BE2C (cell line): ENCODE results near the gene ACTR2.

Source experiments
- DNase-seq: peaks from one replicate; pipeline ENCODE4 v3.0.0-alpha.2; 2020
- H3K27me3 ChIP-seq: fragments of 250-450 bp; sonication (Bioruptor Pico); 2 replicates; pipeline ENCODE4 v1.5.1; 2020; ENCODE audit warnings: mild to moderate bottlenecking
- H3K36me3 ChIP-seq: fragments of 250-450 bp; sonication (Bioruptor Pico); 2 replicates; pipeline ENCODE4 v1.5.1; 2020; ENCODE audit warnings: mild to moderate bottlenecking
- H3K4me1 ChIP-seq: fragments of 250-450 bp; sonication (Bioruptor Pico); 2 replicates; pipeline ENCODE4 v1.5.1; 2020
- H3K4me3 ChIP-seq: 2 replicates; pipeline ENCODE4 v1.5.1; 2011; ENCODE audit warnings: low read depth, low read length
- H3K9me3 ChIP-seq: fragments of 250-450 bp; sonication (Bioruptor Pico); 2 replicates; pipeline ENCODE4 v1.5.1; 2020
- CTCF ChIP-seq: IDR thresholded peaks from 2 replicates; pipeline ENCODE4 v1.5.1; 2012; ENCODE audit warnings: mild to moderate bottlenecking, low read depth, low read length

The ACTR2 gene

GRCh38 chr2:65319072-65319673, 91.5 kb downstream of the ACTR2 start:
- Histone ChIP-seq H3K36me3 (peaks cover 5% of the 10 kb centered on the region; the same call in 1 of the 2 replicates), H3K4me3 (no peak overlapping the region), H3K9me3 (no peaks in the 10 kb centered on the region), H3K27me3 (no peaks in the 10 kb centered on the region), H3K4me1 (no peaks in the 10 kb centered on the region)
- no peak for TF ChIP-seq CTCF
- DNase-seq, result no peak

GRCh38 chr2:65319674-65320041, 92.0 kb downstream of the ACTR2 start:
- H3K9me3 ChIP-seq, result no peaks in the 10 kb centered on the region
- DNase-seq, result no peak

GRCh38 chr2:65320042-65320725, 92.6 kb downstream of the ACTR2 start:
- no peaks in the 10 kb centered on the region for H3K27me3 ChIP-seq
- no peak overlapping the region for H3K4me3 ChIP-seq
- peaks cover 4% of the 10 kb centered on the region; the same call in 1 of the 2 replicates for H3K36me3 ChIP-seq
- TF ChIP-seq CTCF, result no peak
- no peak for DNase-seq
- no peaks in the 10 kb centered on the region for H3K4me1 ChIP-seq
- no peaks in the 10 kb centered on the region for H3K9me3 ChIP-seq

More at GRCh38 chr2:65319674-65320041, 92.0 kb downstream of the ACTR2 start:
- H3K27me3 ChIP-seq, result no peaks in the 10 kb centered on the region
- no peaks in the 10 kb centered on the region for H3K4me1 ChIP-seq
- TF ChIP-seq CTCF, result no peak
- no peak overlapping the region for H3K4me3 ChIP-seq
- H3K36me3 ChIP-seq, result peaks cover 5% of the 10 kb centered on the region; the same call in 1 of the 2 replicates
